Measurements from ENCODE around the gene SLC40A1.

The SLC40A1 gene

DNA sequence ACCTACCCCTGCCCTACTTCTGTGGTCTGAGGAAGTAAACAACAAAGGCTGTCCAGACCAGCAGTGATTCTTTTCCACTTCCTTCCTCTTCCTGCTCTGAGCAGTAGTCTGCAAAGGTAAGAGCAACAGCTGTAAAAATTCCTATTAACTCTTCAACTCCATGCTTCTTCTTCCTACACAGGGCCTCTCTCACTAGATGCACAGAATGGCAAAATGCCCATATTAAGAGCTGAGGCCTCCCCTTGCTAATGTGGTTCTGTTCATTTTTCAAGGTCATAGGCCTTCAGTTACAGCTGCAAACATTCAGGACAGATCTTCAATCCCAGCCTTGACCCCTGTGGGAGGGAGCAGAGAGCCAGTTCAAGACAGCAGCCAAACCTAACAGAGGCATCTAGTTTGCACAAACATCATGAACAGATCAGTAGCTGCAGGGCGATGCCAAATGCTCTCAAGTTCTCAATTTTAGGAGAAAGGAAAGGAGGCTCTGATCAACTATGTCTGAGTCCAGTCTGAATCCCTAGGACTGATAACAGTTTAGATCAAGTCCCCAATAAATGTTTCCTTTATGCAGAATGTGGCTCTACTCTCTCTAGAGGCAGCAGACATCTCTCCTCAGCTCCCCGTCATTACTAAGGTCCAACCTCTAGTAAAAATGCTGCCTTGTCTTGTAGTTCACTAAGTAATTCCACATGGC is 20.9 kb downstream of the SLC40A1 start:
- DNase-seq (ENCODE audit: insufficient read length, low spot score) (no peak), FAIRE-seq (no peak)
- no peak for TF ChIP-seq TAF1 (IDR thresholded peaks at IDR 0.05; ENCODE audit: low read depth, low read length)
- no peak for TF ChIP-seq SPI1 (IDR thresholded peaks at IDR 0.05; ENCODE audit: low read depth, low read length)
- no peak for TF ChIP-seq POLR2AphosphoS5 (IDR thresholded peaks at IDR 0.05; ENCODE audit: low read depth, low read length)
- TF ChIP-seq POU2F2 (IDR thresholded peaks at IDR 0.05; ENCODE audit: low read depth, low read length): no peak
- no peak for TF ChIP-seq POLR2A (IDR thresholded peaks at IDR 0.05; ENCODE audit: low read depth, low read length)
- no peak for TF ChIP-seq PAX5 (IDR thresholded peaks at IDR 0.05; ENCODE audit: insufficient read depth, low read length, severe bottlenecking)

DNA sequence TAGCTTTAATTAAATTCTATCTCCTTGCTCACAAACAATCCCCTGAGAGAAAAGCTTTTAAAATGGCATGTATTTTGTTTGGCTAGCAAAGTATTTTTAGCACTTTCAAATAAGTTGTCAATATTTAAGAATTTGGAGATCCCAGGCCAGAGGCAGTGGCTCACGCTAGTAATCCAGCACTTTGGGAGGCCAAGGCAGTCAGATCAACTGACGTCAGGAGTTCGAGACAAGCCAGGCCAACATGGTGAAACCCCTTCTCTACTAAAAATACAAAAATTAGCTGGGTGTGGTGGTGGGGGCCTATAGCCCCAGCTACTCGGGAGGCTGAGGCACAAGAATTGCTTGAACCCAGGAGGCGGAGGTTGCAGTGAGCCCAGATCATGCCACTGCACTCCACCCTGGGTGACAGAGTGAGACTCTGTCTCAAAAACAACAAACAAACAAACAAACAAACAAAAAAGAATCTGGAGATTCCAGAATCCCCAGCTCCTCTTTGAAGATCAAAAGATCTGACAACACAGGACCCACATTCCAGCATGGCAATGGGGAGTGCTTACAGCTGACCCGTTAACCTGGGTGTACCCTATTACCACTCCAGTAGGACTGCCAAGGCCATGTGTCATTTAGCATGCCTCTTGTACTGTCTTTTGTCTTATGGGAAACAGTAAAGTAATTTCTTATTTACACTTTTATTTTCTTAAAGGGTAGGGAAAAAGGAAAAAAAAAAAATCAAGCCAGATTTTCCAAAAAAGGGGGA is 21.9 kb downstream of the SLC40A1 start:
- FAIRE-seq: no peak
- no peak for TF ChIP-seq POU2F2 (IDR thresholded peaks at IDR 0.05; ENCODE audit: low read depth, low read length)
- no peak for TF ChIP-seq PAX5 (IDR thresholded peaks at IDR 0.05; ENCODE audit: insufficient read depth, low read length, severe bottlenecking)
- TF ChIP-seq SPI1 (IDR thresholded peaks at IDR 0.05; ENCODE audit: low read depth, low read length): no peak
- TF ChIP-seq POLR2A (IDR thresholded peaks at IDR 0.05; ENCODE audit: low read depth, low read length): no peak
- TF ChIP-seq POLR2AphosphoS5 (IDR thresholded peaks at IDR 0.05; ENCODE audit: low read depth, low read length): no peak
- TF ChIP-seq TAF1 (IDR thresholded peaks at IDR 0.05; ENCODE audit: low read depth, low read length): no peak

GRCh38 chr2:189557373-189557772 is 23.2 kb downstream of the SLC40A1 start:
- FAIRE-seq (no peak), DNase-seq (ENCODE audit: insufficient read length, low spot score) (no peak)
- TF ChIP-seq SPI1 (IDR thresholded peaks at IDR 0.05; ENCODE audit: low read depth, low read length): no peak

More for the DNA sequence above, 21.9 kb downstream of the SLC40A1 start:
- no peak for DNase-seq (ENCODE audit: insufficient read length, low spot score)

DNA sequence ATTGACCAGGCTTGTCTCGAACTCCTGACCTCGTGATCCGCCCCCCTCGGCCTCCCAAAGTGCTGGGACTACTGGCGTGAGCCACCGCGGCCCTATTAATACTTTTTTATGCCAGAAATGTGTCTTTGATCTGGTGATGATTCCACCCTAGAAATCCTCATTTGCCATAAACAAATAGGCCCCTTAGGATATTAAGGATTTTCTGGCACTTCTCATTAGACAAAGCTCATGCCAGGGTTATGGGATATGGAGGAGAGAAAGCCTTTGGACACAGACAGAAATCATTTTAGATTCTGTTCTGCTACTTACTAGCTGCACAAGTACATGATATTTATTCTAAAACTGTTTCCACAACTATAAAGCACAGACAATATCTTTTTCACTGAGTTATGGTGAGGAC is 24.1 kb downstream of the SLC40A1 start:
- TF ChIP-seq SPI1 (IDR thresholded peaks at IDR 0.05; ENCODE audit: low read depth, low read length) (no peak), PAX5 (IDR thresholded peaks at IDR 0.05; ENCODE audit: insufficient read depth, low read length, severe bottlenecking) (no peak)
- no peak for FAIRE-seq
- DNase-seq (ENCODE audit: insufficient read length, low spot score): no peak

- FAIRE-seq (no peak), DNase-seq (ENCODE audit: insufficient read length, low spot score) (no peak)
Measured at GRCh38 chr2:189555232-189555631, 25.4 kb downstream of the SLC40A1 start.

DNA sequence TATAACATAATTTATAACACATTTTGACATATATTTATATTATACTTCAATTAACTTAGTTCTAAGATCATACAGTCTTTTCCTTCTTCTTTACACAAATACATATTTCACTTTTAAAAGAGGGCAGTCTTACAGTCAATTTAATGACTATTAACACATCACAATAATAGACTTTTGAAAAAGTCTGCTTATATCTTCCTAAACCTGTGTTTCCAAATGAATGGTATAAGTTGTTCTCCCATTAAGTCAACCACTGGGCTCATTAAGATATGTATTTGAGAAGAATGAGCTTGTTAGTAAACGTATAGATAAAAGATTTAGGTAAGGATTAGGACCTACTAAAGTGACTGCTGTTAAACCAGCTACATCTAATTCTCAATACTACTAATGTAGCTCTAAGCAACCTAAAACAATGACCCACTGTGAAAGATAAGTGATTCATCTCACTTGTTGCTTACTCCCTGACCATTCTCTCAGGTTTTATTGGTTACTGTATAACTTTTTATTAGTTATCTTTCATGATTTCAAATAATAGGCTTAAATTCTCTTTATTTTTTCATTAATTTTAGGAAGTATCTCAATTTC is 27.0 kb downstream of the SLC40A1 start:
- no peak for DNase-seq (ENCODE audit: insufficient read length, low spot score)
- no peak for FAIRE-seq
- no peak for TF ChIP-seq SPI1 (IDR thresholded peaks at IDR 0.05; ENCODE audit: low read depth, low read length)
- TF ChIP-seq POLR2A (IDR thresholded peaks at IDR 0.05; ENCODE audit: low read depth, low read length): no peak
- TF ChIP-seq TAF1 (IDR thresholded peaks at IDR 0.05; ENCODE audit: low read depth, low read length): no peak
- TF ChIP-seq POU2F2 (IDR thresholded peaks at IDR 0.05; ENCODE audit: low read depth, low read length): no peak
- TF ChIP-seq PAX5 (IDR thresholded peaks at IDR 0.05; ENCODE audit: insufficient read depth, low read length, severe bottlenecking): no peak
- TF ChIP-seq POLR2AphosphoS5 (IDR thresholded peaks at IDR 0.05; ENCODE audit: low read depth, low read length): no peak

More at GRCh38 chr2:189555232-189555631, 25.4 kb downstream of the SLC40A1 start:
- TF ChIP-seq SPI1 (IDR thresholded peaks at IDR 0.05; ENCODE audit: low read depth, low read length) (no peak), PAX5 (IDR thresholded peaks at IDR 0.05; ENCODE audit: insufficient read depth, low read length, severe bottlenecking) (no peak), POLR2AphosphoS5 (IDR thresholded peaks at IDR 0.05; ENCODE audit: low read depth, low read length) (no peak), TAF1 (IDR thresholded peaks at IDR 0.05; ENCODE audit: low read depth, low read length) (no peak), POLR2A (IDR thresholded peaks at IDR 0.05; ENCODE audit: low read depth, low read length) (no peak), POU2F2 (IDR thresholded peaks at IDR 0.05; ENCODE audit: low read depth, low read length) (no peak)

DNA sequence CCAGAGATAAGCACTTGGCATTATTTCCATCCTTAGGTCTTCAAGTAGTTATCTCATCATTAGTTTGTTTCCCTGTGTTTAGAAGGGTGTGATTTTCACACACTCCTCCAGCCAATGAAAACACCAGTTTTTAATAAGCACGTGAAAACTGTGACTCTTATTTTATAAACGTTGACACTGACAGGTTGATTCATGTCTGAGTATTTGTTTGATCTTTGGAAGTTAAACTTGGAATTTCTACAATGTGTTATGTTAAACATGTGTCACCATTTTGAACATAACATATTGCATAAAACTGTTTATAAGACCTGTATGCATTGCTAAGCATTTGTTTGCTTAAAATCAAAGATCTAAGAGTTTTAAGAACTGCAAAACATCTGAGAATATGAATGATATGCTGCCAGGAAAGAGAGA is 27.6 kb downstream of the SLC40A1 start:
- TF ChIP-seq SPI1 (IDR thresholded peaks at IDR 0.05; ENCODE audit: low read depth, low read length): no peak
- TF ChIP-seq TAF1 (IDR thresholded peaks at IDR 0.05; ENCODE audit: low read depth, low read length): no peak
- TF ChIP-seq PAX5 (IDR thresholded peaks at IDR 0.05; ENCODE audit: insufficient read depth, low read length, severe bottlenecking): no peak
- no peak for TF ChIP-seq POLR2A (IDR thresholded peaks at IDR 0.05; ENCODE audit: low read depth, low read length)
- no peak for TF ChIP-seq POLR2AphosphoS5 (IDR thresholded peaks at IDR 0.05; ENCODE audit: low read depth, low read length)
- no peak for TF ChIP-seq POU2F2 (IDR thresholded peaks at IDR 0.05; ENCODE audit: low read depth, low read length)
- DNase-seq (ENCODE audit: insufficient read length, low spot score) (no peak), FAIRE-seq (no peak)

DNA sequence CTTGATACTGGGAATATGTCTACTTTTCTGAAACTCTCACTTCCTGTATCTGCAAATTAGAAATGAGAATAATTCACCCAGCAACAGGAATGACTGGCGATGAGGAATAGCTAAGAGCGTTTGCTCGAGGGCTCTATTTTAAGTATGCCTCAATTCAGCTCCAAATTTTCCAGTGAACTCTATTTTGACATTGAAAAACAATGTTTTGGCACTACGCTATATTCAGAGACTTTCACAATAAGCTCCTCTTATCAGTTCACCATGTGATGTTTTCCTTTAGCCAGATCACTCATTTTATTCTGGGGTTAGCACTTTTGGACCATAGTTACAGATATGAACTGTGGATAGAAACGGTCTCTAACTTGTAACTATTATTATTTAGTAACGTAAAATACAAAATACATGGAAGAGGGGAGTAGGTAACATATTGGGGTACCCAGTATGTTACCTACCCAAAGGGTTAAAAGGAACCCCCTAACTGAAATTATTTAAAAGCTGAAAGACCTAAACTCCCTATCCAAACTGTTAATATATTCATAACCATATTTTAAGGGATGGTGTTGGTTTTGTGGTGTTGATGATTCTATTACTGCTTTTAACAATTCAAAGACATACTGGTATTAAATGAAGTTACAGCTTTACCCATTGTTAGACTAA is 28.1 kb downstream of the SLC40A1 start:
- FAIRE-seq: no peak
- DNase-seq (ENCODE audit: insufficient read length, low spot score): no peak

DNA sequence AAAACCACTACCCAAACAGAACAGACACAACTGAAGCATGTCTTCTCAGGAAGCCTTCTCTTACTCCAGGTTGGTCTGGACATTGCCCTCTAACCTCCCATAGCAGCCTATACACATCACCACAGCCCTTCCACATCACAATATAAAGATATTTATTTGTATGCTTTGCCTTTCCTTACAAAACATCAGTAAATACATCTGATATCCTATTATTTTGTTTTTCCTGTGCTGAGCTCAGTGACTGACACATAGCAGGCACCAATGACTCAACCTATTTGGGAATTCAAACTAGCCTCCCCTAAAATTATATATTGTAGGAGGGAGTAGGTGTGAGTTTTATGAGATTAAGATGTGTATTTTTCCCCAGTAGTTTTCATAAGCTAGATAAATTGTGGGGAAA is 28.8 kb downstream of the SLC40A1 start:
- TF ChIP-seq POLR2A (IDR thresholded peaks at IDR 0.05; ENCODE audit: low read depth, low read length) (no peak), POU2F2 (IDR thresholded peaks at IDR 0.05; ENCODE audit: low read depth, low read length) (no peak)
- FAIRE-seq: no peak
- no peak for DNase-seq (ENCODE audit: insufficient read length, low spot score)

More for the DNA sequence above, 28.1 kb downstream of the SLC40A1 start:
- TF ChIP-seq TAF1 (IDR thresholded peaks at IDR 0.05; ENCODE audit: low read depth, low read length) (no peak), POLR2A (IDR thresholded peaks at IDR 0.05; ENCODE audit: low read depth, low read length) (no peak), POLR2AphosphoS5 (IDR thresholded peaks at IDR 0.05; ENCODE audit: low read depth, low read length) (no peak), SPI1 (IDR thresholded peaks at IDR 0.05; ENCODE audit: low read depth, low read length) (no peak), PAX5 (IDR thresholded peaks at IDR 0.05; ENCODE audit: insufficient read depth, low read length, severe bottlenecking) (no peak), POU2F2 (IDR thresholded peaks at IDR 0.05; ENCODE audit: low read depth, low read length) (no peak)

All from GM12891 (cell line).